C4-2B (cell line): ENCODE measurements around the gene TMIGD1.

Source experiments
- ZFX ChIP-seq: fragments of 450-650 bp; IDR thresholded peaks from 2 replicates; pipeline ENCODE4 v1.6.1; 2017
- TF ChIP-seq, protein P1 (sequence below): fragments of 450-650 bp; conservative IDR thresholded peaks from 2 replicates; pipeline ENCODE4 v1.5.1; 2017; ENCODE audit warnings: mild to moderate bottlenecking

DNA sequence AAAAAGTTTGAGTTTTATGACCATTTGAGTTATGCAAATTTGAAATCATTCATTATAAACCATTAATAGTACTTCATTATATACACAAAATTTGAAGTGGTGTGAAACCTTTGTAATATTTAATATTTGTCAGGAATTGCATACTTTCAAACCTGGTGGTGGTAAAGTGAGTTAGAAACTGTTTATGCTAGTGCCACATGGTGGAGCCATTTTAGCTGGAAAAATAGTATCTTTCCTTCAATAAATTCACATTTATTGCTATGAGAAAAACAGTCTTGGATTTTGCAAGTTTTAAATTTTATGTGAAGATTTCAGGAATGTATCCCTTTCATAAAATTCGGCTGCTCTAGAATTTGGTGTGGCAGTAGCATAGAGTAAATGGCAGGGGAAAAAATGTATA is 34.9 kb downstream of the TMIGD1 start:
- TF ChIP-seq, protein P1, sequence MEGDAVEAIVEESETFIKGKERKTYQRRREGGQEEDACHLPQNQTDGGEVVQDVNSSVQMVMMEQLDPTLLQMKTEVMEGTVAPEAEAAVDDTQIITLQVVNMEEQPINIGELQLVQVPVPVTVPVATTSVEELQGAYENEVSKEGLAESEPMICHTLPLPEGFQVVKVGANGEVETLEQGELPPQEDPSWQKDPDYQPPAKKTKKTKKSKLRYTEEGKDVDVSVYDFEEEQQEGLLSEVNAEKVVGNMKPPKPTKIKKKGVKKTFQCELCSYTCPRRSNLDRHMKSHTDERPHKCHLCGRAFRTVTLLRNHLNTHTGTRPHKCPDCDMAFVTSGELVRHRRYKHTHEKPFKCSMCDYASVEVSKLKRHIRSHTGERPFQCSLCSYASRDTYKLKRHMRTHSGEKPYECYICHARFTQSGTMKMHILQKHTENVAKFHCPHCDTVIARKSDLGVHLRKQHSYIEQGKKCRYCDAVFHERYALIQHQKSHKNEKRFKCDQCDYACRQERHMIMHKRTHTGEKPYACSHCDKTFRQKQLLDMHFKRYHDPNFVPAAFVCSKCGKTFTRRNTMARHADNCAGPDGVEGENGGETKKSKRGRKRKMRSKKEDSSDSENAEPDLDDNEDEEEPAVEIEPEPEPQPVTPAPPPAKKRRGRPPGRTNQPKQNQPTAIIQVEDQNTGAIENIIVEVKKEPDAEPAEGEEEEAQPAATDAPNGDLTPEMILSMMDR = peak; percentile 40
- TF ChIP-seq ZFX = no peak
